Adipose tissue (tissue), 3 donors: Measurements from ENCODE around the gene FRMPD1. TPM values are rescaled to one million over a fixed set of nuclear protein-coding genes. Genes with fewer than 3 reads are reported as not detected.
"Not testable (repeated sequence)": the region's sequence is repeated elsewhere in the genome, so short reads cannot be mapped to it uniquely, and the experiment has no call there.

Experiments
- H3K27ac ChIP-seq: one replicate; pipeline ENCODE4 v1.5.1; 2013; ENCODE audit warnings: low read depth, low read length
- WGBS, 3 donors: extraction: QIAGEN DNeasy Blood & Tissue Kit; methylation state at CpG; one replicate each; pipeline ENCODE4 v1.1.7; 2013; 5-methylcytosine and 5-hydroxymethylcytosine counted together
- polyA plus RNA-seq, 3 donors: library from polyadenylated mRNA; stranded (reverse); fragments of 200-250 nt; gene quantifications; one replicate each; pipeline ENCODE4 v1.2.3, GENCODE V29; 2013
- donor health status: healthy with polysubstance abuse.
- donor health status: Bipolar disorder and iron deficiency.
- donor health status: healthy.

The FRMPD1 gene
- polyA plus RNA-seq, 3 donors, result 0.13 to 0.22 (median 0.21) TPM

GRCh38 chr9:37751704-37752103 lies 101.0 kb downstream of the FRMPD1 start:
- WGBS, 3 donors, result 87 to 93% (median 88%) methylated on average over 20 to 30 of the region's 30 CpGs
- not testable (repeated sequence) for H3K27ac ChIP-seq

- 92 to 97% (median 95%) methylated on average over 8 to 13 of the region's 13 CpGs for WGBS, 3 donors
Measured at GRCh38 chr9:37752112-37752511, 101.4 kb downstream of the FRMPD1 start.

GRCh38 chr9:37752642-37753488 lies 102.1 kb downstream of the FRMPD1 start:
- 89 to 91% (median 90%) methylated on average over 29 of the region's 29 CpGs for WGBS, 3 donors
- no peak overlapping the region for H3K27ac ChIP-seq

More at GRCh38 chr9:37752112-37752511, 101.4 kb downstream of the FRMPD1 start:
- H3K27ac ChIP-seq, result not testable (repeated sequence)

- WGBS, 3 donors, result 2 to 3% (median 3%) methylated on average over 40 of the region's 40 CpGs
Measured at GRCh38 chr9:37753489-37754190, 102.9 kb downstream of the FRMPD1 start, which contains the start of gene TRMT10B. TRMT10B (plus strand) TSS chr9:37753805; CDS start chr9:37761932, 8,127 bp downstream.

GRCh38 chr9:37758747-37759146 lies 108.0 kb downstream of the FRMPD1 start:
- WGBS, 3 donors, result 83 to 91% (median 87%) methylated on average over 3 of the region's 3 CpGs
- no peak overlapping the region for H3K27ac ChIP-seq

More at GRCh38 chr9:37753489-37754190, 102.9 kb downstream of the FRMPD1 start, which contains the start of gene TRMT10B:
- H3K27ac ChIP-seq, result peak within 1 kb of the TSS; percentile 20

GRCh38 chr9:37760416-37761161 lies 109.8 kb downstream of the FRMPD1 start:
- no peak overlapping the region for H3K27ac ChIP-seq
- WGBS, 3 donors, result 89 to 92% (median 91%) methylated on average over 7 of the region's 7 CpGs

GRCh38 chr9:37761511-37761910 lies 110.8 kb downstream of the FRMPD1 start:
- 82 to 85% (median 83%) methylated on average over 3 of the region's 3 CpGs for WGBS, 3 donors
- H3K27ac ChIP-seq, result no peak overlapping the region

GRCh38 chr9:37765263-37765662 lies 114.5 kb downstream of the FRMPD1 start:
- WGBS, 3 donors, result 85 to 98% (median 96%) methylated on average over 5 to 6 of the region's 6 CpGs
- not testable (repeated sequence) for H3K27ac ChIP-seq

- H3K27ac ChIP-seq, result no peak overlapping the region
- WGBS, 3 donors, result 85 to 94% (median 93%) methylated on average over 5 of the region's 5 CpGs
Measured at GRCh38 chr9:37769306-37769705, 118.6 kb downstream of the FRMPD1 start.

GRCh38 chr9:37769995-37770394 lies 119.2 kb downstream of the FRMPD1 start:
- no peak overlapping the region for H3K27ac ChIP-seq
- WGBS, 3 donors, result 87 to 98% (median 90%) methylated on average over 3 of the region's 3 CpGs

- H3K27ac ChIP-seq, result no peak overlapping the region
- 97 to 100% (median 100%) methylated on average over 1 of the region's 1 CpG for WGBS, 3 donors
Measured at GRCh38 chr9:37775216-37775919, 124.6 kb downstream of the FRMPD1 start.

GRCh38 chr9:37776328-37776727 lies 125.6 kb downstream of the FRMPD1 start:
- H3K27ac ChIP-seq, result no peak overlapping the region
- WGBS, 3 donors, result 87 to 90% (median 88%) methylated on average over 5 of the region's 5 CpGs

- 71 to 89% (median 77%) methylated on average over 2 of the region's 2 CpGs for WGBS, 3 donors
- H3K27ac ChIP-seq, result no peak overlapping the region
Measured at GRCh38 chr9:37778534-37778933, 127.8 kb downstream of the FRMPD1 start.

GRCh38 chr9:37784291-37784615 lies 133.5 kb downstream of the FRMPD1 start:
- WGBS, 3 donors, result 1% methylated on average over 6 of the region's 6 CpGs
- no peak overlapping the region for H3K27ac ChIP-seq

GRCh38 chr9:37784616-37785483 lies 134.1 kb downstream of the FRMPD1 start, which contains the start of gene EXOSC3:
EXOSC3 (minus strand) TSS chr9:37785064; CDS start chr9:37785044, 20 bp downstream.
- no peak within 1 kb of the TSS for H3K27ac ChIP-seq
- WGBS, 3 donors, result 0 to 1% (median 1%) methylated on average over 73 of the region's 73 CpGs

- H3K27ac ChIP-seq, result no peak overlapping the region
- 39 to 60% (median 55%) methylated on average over 40 to 45 of the region's 45 CpGs for WGBS, 3 donors
Measured at GRCh38 chr9:37787059-37787458, 136.3 kb downstream of the FRMPD1 start.

- no peak overlapping the region for H3K27ac ChIP-seq
- 57 to 81% (median 72%) methylated on average over 6 of the region's 6 CpGs for WGBS, 3 donors
Measured at GRCh38 chr9:37788332-37788731, 137.6 kb downstream of the FRMPD1 start.
